Suprapubic skin (tissue), 4 donors: Measurements from ENCODE around the gene ISCA1. TPM values are rescaled to one million over a fixed set of nuclear protein-coding genes. Genes with fewer than 3 reads are reported as not detected.

Source experiments
- DNase-seq, 2 donors: peaks; one replicate each; pipeline ENCODE4 v3.0.0-alpha.2; 2019; ENCODE audit warnings: low spot score in 2 of 2
- H3K27ac ChIP-seq: fragments of 200-600 bp; sonication (generic); one replicate; pipeline ENCODE4 v1.5.1; 2019
- H3K27me3 ChIP-seq: fragments of 200-600 bp; sonication (generic); one replicate; pipeline ENCODE4 v1.5.1; 2019
- H3K36me3 ChIP-seq: fragments of 200-600 bp; sonication (generic); one replicate; pipeline ENCODE4 v1.5.1; 2019
- H3K4me1 ChIP-seq: fragments of 200-600 bp; sonication (generic); one replicate; pipeline ENCODE4 v1.5.1; 2019
- H3K4me3 ChIP-seq: fragments of 200-600 bp; sonication (generic); one replicate; pipeline ENCODE4 v1.5.1; 2019; ENCODE audit warnings: mild to moderate bottlenecking
- H3K9me3 ChIP-seq: fragments of 200-600 bp; sonication (generic); one replicate; pipeline ENCODE4 v1.5.1; 2019
- CTCF ChIP-seq, 2 donors: fragments of 200-600 bp in 1 of 2; fragments of 450-650 bp in 1 of 2; sonication (generic) in 1 of 2; IDR thresholded peaks; one replicate each; pipeline ENCODE4 v1.5.1; 2016 to 2019; ENCODE audit warnings: antibody characterized with exemption in 2 of 2, mild to moderate bottlenecking in 1 of 2, moderate library complexity in 1 of 2
- EP300 ChIP-seq: sonication (generic); formaldehyde crosslinking; IDR thresholded peaks from one replicate; pipeline ENCODE4 v1.6.1; 2017; ENCODE audit warnings: antibody characterized with exemption
- POLR2A ChIP-seq, 2 donors: fragments of 450-650 bp; IDR thresholded peaks; one replicate each; pipeline ENCODE4 v1.6.1; 2017; ENCODE audit warnings: antibody characterized with exemption in 2 of 2, mild to moderate bottlenecking in 2 of 2, moderate library complexity in 2 of 2
- POLR2AphosphoS5 ChIP-seq, 3 donors: sonication (generic); formaldehyde crosslinking; IDR thresholded peaks; one replicate each; pipeline ENCODE4 v1.6.1; 2017; ENCODE audit warnings: antibody characterized with exemption in 3 of 3
- WGBS: methylation state at CpG from one replicate; pipeline ENCODE4 v1.1.5; 2018; 5-methylcytosine and 5-hydroxymethylcytosine counted together
- total RNA-seq, 4 donors: library from RNA; depleted of rRNA; stranded (reverse); fragments of >200 nt; gene quantifications; one replicate each; pipeline ENCODE4 v1.1.0, GENCODE V29; 2016

The ISCA1 gene
- total RNA-seq, 4 donors from 2014 or later, result 33.0 to 38.0 (median 33.9) TPM

DNA sequence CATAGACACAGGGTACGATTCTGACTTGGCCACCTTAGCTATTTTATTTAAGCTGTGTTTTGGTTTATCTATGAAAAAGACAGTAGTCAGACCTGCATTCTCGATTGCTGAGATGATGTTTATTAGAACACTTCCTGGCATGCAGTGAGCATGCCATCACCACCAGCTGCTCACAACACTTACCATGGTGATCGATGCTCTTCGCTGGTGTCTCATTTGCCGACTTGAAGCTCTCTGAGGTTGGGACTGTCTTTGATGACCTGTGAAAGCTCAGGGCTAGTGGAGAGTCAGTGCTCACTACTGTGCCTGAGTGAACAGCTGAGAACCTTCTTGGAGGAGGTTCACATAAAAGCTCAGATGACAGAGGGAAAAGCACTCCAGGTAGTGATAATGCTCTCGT is 18.5 kb downstream of the ISCA1 start:
- no peak for TF ChIP-seq EP300
- TF ChIP-seq POLR2A (IDR thresholded peaks at IDR 0.05), result no peak
- TF ChIP-seq CTCF (IDR thresholded peaks at IDR 0.05), result no peak
- no peak for TF ChIP-seq POLR2AphosphoS5 (IDR thresholded peaks at IDR 0.05)
- Histone ChIP-seq H3K36me3 (peaks cover 32% of the 10 kb centered on the region), H3K4me1 (no peaks in the 10 kb centered on the region), H3K27me3 (no peaks in the 10 kb centered on the region), H3K27ac (no peak overlapping the region), H3K4me3 (no peak overlapping the region), H3K9me3 (no peaks in the 10 kb centered on the region)
- no peak for DNase-seq
- 95% methylated on average over 6 of the region's 6 CpGs for WGBS

DNA sequence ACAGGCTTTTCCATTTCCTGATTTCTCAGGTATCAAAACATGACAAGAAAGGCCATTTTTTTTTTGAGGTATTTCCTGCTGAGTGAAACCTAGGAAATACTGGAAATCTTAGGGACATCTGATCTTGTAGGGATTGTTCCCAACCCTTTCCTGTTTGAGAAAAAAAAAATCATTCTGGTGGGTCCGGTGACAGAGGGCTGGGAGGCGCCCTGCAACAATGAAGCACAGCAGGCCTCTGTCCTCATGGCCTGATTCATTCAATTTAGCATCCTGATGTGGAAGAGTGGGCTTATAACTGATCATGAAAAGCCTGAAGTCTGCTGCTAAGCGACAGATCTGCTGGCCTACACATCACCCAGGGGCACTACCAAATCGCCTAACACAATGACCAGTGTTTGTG is 19.8 kb downstream of the ISCA1 start:
- H3K9me3 ChIP-seq, result no peaks in the 10 kb centered on the region
- DNase-seq, result no peak
- WGBS, result 68% methylated on average over 3 of the region's 4 CpGs
- H3K27me3 ChIP-seq, result no peaks in the 10 kb centered on the region
- TF ChIP-seq CTCF (IDR thresholded peaks at IDR 0.05), result no peak
- no peak for TF ChIP-seq EP300
- TF ChIP-seq POLR2A (IDR thresholded peaks at IDR 0.05), result no peak
- TF ChIP-seq POLR2AphosphoS5 (IDR thresholded peaks at IDR 0.05), result no peak
- H3K36me3 ChIP-seq, result peaks cover 28% of the 10 kb centered on the region
- no peak overlapping the region for H3K4me3 ChIP-seq
- H3K27ac ChIP-seq, result no peak overlapping the region
- H3K4me1 ChIP-seq, result no peaks in the 10 kb centered on the region

DNA sequence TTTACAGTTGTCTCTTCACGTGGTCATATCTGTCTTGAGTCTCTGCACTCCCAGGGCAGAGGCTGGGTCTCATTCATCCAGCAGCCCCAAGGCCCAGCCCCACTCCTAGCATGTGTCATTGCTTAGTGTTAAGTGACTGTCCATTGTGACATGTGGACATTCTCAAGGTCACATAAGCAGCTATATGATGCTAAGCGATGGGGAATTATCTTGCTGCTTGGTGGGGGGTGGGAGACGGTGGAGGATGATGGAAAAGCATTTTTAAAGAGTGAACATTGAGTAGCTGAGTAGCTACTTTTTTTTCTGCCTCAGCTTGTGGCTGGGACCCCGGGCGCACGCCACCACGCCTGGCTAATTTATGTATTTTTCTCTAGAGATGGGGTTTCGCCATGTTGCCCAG is 22.8 kb downstream of the ISCA1 start, which contains the start of gene C9orf153:
Gene C9orf153, minus strand, starts transcription at position 101 of the 400 bp plus-strand sequence. CDS start 30,054 bp downstream, outside the sequence.
- Histone ChIP-seq H3K27me3 (no peaks in the 10 kb centered on the region), H3K4me1 (no peaks in the 10 kb centered on the region), H3K4me3 (no peak within 1 kb of the TSS), H3K9me3 (no peaks in the 10 kb centered on the region), H3K36me3 (peaks cover 21% of the 10 kb centered on the region), H3K27ac (no peak within 1 kb of the TSS)
- 86% methylated on average over 8 of the region's 8 CpGs for WGBS
- no peak for DNase-seq
- TF ChIP-seq POLR2AphosphoS5 (IDR thresholded peaks at IDR 0.05) (no peak), EP300 (no peak), POLR2A (IDR thresholded peaks at IDR 0.05) (no peak), CTCF (IDR thresholded peaks at IDR 0.05) (no peak)

- Histone ChIP-seq H3K9me3 (no peaks in the 10 kb centered on the region), H3K4me3 (no peak overlapping the region), H3K36me3 (peaks cover 4% of the 10 kb centered on the region), H3K4me1 (no peaks in the 10 kb centered on the region), H3K27me3 (no peaks in the 10 kb centered on the region), H3K27ac (no peak overlapping the region)
- DNase-seq, result no peak
- WGBS, result 72% methylated on average over 2 of the region's 2 CpGs
- TF ChIP-seq CTCF (IDR thresholded peaks at IDR 0.05) (no peak), POLR2AphosphoS5 (IDR thresholded peaks at IDR 0.05) (no peak), POLR2A (IDR thresholded peaks at IDR 0.05) (no peak), EP300 (no peak)
Measured at GRCh38 chr9:86257391-86257790, 24.9 kb downstream of the ISCA1 start.

GRCh38 chr9:86256653-86257052 is 25.7 kb downstream of the ISCA1 start:
- H3K4me1 ChIP-seq, result no peaks in the 10 kb centered on the region
- H3K27ac ChIP-seq, result no peak overlapping the region
- H3K36me3 ChIP-seq, result peaks cover 2% of the 10 kb centered on the region
- no peak overlapping the region for H3K4me3 ChIP-seq
- no peaks in the 10 kb centered on the region for H3K27me3 ChIP-seq
- WGBS, result 87% methylated on average over 3 of the region's 3 CpGs
- DNase-seq, result no peak
- no peak for TF ChIP-seq POLR2A (IDR thresholded peaks at IDR 0.05)
- TF ChIP-seq CTCF (IDR thresholded peaks at IDR 0.05), result no peak
- no peak for TF ChIP-seq EP300
- TF ChIP-seq POLR2AphosphoS5 (IDR thresholded peaks at IDR 0.05), result no peak
- no peaks in the 10 kb centered on the region for H3K9me3 ChIP-seq
